HEK293T (cell line): Measurements from ENCODE around the gene SEMA4F.
A peak's percentile ranks its signal among the peaks of the same experiment; 100 is the strongest.

Source experiments
- CTCF ChIA-PET: fragments of 350-600 bp; formaldehyde crosslinking; extraction: SDS; loops from one replicate; lab custom pipeline; 2021; ENCODE audit warnings: antibody characterized with exemption, inconsistent platforms; lab: Yijun Ruan, JAX
- POLR2A ChIA-PET: fragments of 350-600 bp; formaldehyde crosslinking; extraction: SDS; loops from one replicate; lab custom pipeline; 2020; ENCODE audit warnings: antibody characterized with exemption, inconsistent platforms; lab: Yijun Ruan, JAX
- DNase-seq: peaks from one replicate; pipeline ENCODE4 v3.0.0; 2012; ENCODE audit warnings: mixed read lengths; ENCODE audit errors: extremely low spot score
- ARNT ChIP-seq: fragments of 450-650 bp; IDR thresholded peaks from 2 replicates; pipeline ENCODE4 v1.6.1; 2017; ENCODE audit warnings: mild to moderate bottlenecking
- BHLHE40 ChIP-seq: fragments of 450-650 bp; IDR thresholded peaks from 2 replicates; pipeline ENCODE4 v1.6.1; 2016; ENCODE audit warnings: mild to moderate bottlenecking, moderate library complexity, borderline replicate concordance
- CTBP1 ChIP-seq: fragments of 450-650 bp; IDR thresholded peaks from 2 replicates; pipeline ENCODE4 v1.6.1; 2016; ENCODE audit warnings: borderline replicate concordance
- ELF4 ChIP-seq: fragments of 450-650 bp; IDR thresholded peaks from 2 replicates; pipeline ENCODE4 v1.6.1; 2017; ENCODE audit warnings: antibody characterized with exemption
- FOXA1 ChIP-seq: fragments of 450-650 bp; IDR thresholded peaks from 2 replicates; pipeline ENCODE4 v1.6.1; 2016; ENCODE audit warnings: mild to moderate bottlenecking
- FOXK2 ChIP-seq: fragments of 450-650 bp; IDR thresholded peaks from 2 replicates; pipeline ENCODE4 v1.6.1; 2016; ENCODE audit warnings: mild to moderate bottlenecking
- FOXM1 ChIP-seq: fragments of 450-650 bp; IDR thresholded peaks from 2 replicates; pipeline ENCODE4 v1.6.1; 2017; ENCODE audit warnings: mild to moderate bottlenecking, borderline replicate concordance
- HDGF ChIP-seq: fragments of 450-650 bp; IDR thresholded peaks from 2 replicates; pipeline ENCODE4 v1.6.1; 2017; ENCODE audit warnings: antibody characterized with exemption, borderline replicate concordance
- L3MBTL2 ChIP-seq: fragments of 450-650 bp; conservative IDR thresholded peaks from 2 replicates; pipeline ENCODE4 v1.6.1; 2016; ENCODE audit warnings: mild to moderate bottlenecking
- LEF1 ChIP-seq: fragments of 450-650 bp; IDR thresholded peaks from 2 replicates; pipeline ENCODE4 v1.6.1; 2017; ENCODE audit warnings: mild to moderate bottlenecking, borderline replicate concordance
- NFRKB ChIP-seq: fragments of 450-650 bp; IDR thresholded peaks from 2 replicates; pipeline ENCODE4 v1.6.1; 2016; ENCODE audit warnings: mild to moderate bottlenecking, moderate library complexity
- PKNOX1 ChIP-seq: fragments of 450-650 bp; IDR thresholded peaks from 2 replicates; pipeline ENCODE4 v1.6.1; 2016
- SP1 ChIP-seq: fragments of 450-650 bp; IDR thresholded peaks from 2 replicates; pipeline ENCODE4 v1.6.1; 2017
- SUZ12 ChIP-seq: fragments of 450-650 bp; IDR thresholded peaks from 2 replicates; pipeline ENCODE4 v1.6.1; 2016; ENCODE audit warnings: mild to moderate bottlenecking
- TARDBP ChIP-seq: fragments of 450-650 bp; IDR thresholded peaks from 2 replicates; pipeline ENCODE4 v1.6.1; 2016
- ZNF384 ChIP-seq: fragments of 450-650 bp; IDR thresholded peaks from 2 replicates; pipeline ENCODE4 v1.6.1; 2016

SEMA4F gene, protein sequence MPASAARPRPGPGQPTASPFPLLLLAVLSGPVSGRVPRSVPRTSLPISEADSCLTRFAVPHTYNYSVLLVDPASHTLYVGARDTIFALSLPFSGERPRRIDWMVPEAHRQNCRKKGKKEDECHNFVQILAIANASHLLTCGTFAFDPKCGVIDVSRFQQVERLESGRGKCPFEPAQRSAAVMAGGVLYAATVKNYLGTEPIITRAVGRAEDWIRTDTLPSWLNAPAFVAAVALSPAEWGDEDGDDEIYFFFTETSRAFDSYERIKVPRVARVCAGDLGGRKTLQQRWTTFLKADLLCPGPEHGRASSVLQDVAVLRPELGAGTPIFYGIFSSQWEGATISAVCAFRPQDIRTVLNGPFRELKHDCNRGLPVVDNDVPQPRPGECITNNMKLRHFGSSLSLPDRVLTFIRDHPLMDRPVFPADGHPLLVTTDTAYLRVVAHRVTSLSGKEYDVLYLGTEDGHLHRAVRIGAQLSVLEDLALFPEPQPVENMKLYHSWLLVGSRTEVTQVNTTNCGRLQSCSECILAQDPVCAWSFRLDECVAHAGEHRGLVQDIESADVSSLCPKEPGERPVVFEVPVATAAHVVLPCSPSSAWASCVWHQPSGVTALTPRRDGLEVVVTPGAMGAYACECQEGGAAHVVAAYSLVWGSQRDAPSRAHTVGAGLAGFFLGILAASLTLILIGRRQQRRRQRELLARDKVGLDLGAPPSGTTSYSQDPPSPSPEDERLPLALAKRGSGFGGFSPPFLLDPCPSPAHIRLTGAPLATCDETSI

DNA sequence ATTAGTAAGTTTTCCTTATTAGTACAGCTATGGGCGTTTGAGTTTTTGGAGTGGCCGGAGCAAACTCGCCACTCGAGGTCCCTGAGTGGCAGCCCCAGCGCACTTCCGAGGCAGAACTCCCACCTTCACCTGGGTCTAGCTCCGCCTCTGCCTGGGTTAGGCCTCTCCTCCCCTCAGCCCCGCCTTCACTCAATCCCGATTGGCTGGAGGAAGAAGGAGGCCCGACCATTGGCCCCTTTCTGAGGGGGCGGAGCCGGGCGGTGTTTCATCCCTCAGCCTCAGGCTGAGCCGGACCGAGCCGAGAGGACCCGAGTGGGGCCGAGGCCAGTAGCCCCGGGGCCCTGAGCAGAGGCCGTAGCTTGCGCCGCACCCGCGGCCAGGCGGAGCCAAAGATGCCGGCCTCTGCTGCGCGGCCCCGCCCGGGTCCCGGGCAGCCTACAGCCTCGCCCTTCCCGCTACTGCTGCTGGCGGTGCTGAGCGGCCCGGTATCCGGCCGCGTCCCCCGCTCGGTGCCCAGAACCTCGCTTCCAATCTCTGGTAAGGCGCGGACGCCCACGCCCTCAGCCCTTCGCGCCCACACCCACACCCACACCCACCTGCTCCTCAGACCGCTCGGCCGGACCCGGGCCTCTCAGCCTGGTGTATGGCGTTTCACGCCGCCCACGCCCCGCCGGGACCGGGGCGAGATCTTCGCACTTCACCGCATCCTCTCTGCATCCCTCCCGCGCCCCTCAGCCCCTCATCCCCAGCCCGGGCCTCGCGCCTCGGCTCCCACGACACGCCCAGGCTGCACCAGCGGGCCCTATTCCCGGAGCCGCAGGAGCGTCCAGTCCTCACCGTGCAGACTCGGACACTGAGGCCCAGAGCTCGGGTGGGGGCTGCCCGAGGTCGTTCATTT is at the start of gene SEMA4F:
TSS of gene SEMA4F (plus strand) at position 263 of the 898 bp plus-strand sequence. CDS start at position 393, 130 bp downstream.
- peak; percentile 99 for DNase-seq
- CTCF ChIA-PET: no interaction called here
- POLR2A ChIA-PET: interaction anchor here (0.6 to 1.1 kb wide), 7 partner anchors 8 to 182 kb away, joined by 3 to 7 read pairs (median 3); partner anchors contain the start of gene MRPL53
- peak; percentile 88 for TF ChIP-seq L3MBTL2
- TF ChIP-seq SP1: no peak
- TF ChIP-seq PKNOX1: peak; percentile 93

DNA sequence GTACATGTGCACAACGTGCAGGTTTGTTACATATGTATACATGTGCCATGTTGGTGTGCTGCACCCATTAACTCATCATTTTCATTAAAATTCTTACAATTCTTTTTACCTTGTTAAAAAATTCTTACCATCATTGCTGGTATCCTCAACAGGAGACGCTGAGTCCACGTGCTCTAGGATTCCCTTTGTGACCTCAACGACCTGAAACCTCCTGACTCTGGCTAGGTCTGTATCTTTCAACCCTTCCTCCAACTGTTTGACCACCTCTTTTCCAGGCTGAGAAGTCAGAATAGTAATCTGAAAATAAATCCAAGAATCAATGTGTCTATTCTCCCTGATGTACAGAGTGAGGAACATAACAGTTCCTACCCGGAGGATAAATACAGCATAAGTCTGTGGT is 47.1 kb upstream of the SEMA4F start:
- CTCF ChIA-PET: no interaction called here
- no peak for DNase-seq
- POLR2A ChIA-PET: no interaction called here
- TF ChIP-seq NFRKB: no peak
- TF ChIP-seq ZNF384: no peak
- no peak for TF ChIP-seq BHLHE40
- TF ChIP-seq PKNOX1: no peak
- TF ChIP-seq FOXA1: no peak
- no peak for TF ChIP-seq TARDBP
- no peak for TF ChIP-seq SUZ12
- no peak for TF ChIP-seq CTBP1
- no peak for TF ChIP-seq SP1
- TF ChIP-seq ARNT: no peak

DNA sequence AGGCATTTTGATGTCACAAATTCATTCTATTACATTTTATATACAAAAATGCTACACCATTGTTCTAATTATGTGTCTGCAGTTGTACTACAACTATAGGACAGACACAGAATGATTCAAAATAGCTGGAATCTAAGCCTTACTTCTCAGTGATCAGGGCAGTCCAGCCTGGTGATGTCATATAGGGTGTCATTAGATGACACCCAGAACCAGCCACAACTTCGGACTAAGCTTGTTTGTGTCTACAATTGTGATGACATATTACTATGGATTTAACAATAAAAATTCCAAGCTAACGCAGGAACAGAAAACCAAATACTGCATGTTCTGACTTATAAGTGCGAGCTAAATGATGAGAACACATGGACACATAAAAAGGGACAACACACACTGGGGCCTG is 36.9 kb upstream of the SEMA4F start:
- ChIA-PET POLR2A (no interaction called here), CTCF (no interaction called here)
- TF ChIP-seq TARDBP: no peak
- TF ChIP-seq NFRKB: no peak
- no peak for TF ChIP-seq HDGF
- no peak for TF ChIP-seq ZNF384
- no peak for TF ChIP-seq FOXM1
- no peak for TF ChIP-seq ELF4
- TF ChIP-seq PKNOX1: no peak
- no peak for TF ChIP-seq FOXA1
- TF ChIP-seq LEF1: no peak
- DNase-seq: no peak

- TF ChIP-seq L3MBTL2 (no peak), FOXA1 (no peak), HDGF (no peak), SP1 (no peak), BHLHE40 (no peak), PKNOX1 (no peak), FOXM1 (no peak), CTBP1 (no peak), TARDBP (no peak), ZNF384 (no peak), LEF1 (no peak), NFRKB (no peak), FOXK2 (no peak), ELF4 (no peak), ARNT (no peak), SUZ12 (no peak)
- ChIA-PET CTCF (interaction anchor here (1.0 kb wide), 1 partner anchor 15 kb away, joined by 3 read pairs; no protein-coding TSS in a partner anchor), POLR2A (interaction anchor here (1.0 kb wide), 1 partner anchor 145 kb away, joined by 3 read pairs; no protein-coding TSS in a partner anchor)
- DNase-seq: no peak
These were observed 35.5 kb upstream of the SEMA4F start for GRCh38 chr2:74618410-74619083.
